HG03460 (cell line): ENCODE results near the gene C1R.
"Not testable (repeated sequence)": the region's sequence is repeated elsewhere in the genome, so short reads cannot be mapped to it uniquely, and the experiment has no call there.

Source experiments
- ATAC-seq: cut with Tn5 transposase; IDR thresholded peaks from one replicate; pipeline ENCODE4 v1.9.1; 2021; ENCODE audit not compliant: unreplicated experiment

Gene C1R

GRCh38 chr12:7069386-7069785, 22.9 kb downstream of the C1R start:
- no peak for ATAC-seq

- ATAC-seq = no peak
Observed at GRCh38 chr12:7068994-7069346, 23.3 kb downstream of the C1R start.

- ATAC-seq = no peak
Observed at GRCh38 chr12:7068240-7068993, 23.8 kb downstream of the C1R start.

GRCh38 chr12:7067096-7067495, 25.1 kb downstream of the C1R start:
- no peak for ATAC-seq

GRCh38 chr12:7066596-7066995, 25.6 kb downstream of the C1R start:
- ATAC-seq = no peak

- no peak for ATAC-seq
Observed at GRCh38 chr12:7065073-7065623, 27.1 kb downstream of the C1R start.

- ATAC-seq = no peak
Observed at GRCh38 chr12:7064516-7064915, 27.7 kb downstream of the C1R start.

GRCh38 chr12:7061596-7061995, 30.6 kb downstream of the C1R start:
- no peak for ATAC-seq

- no peak for ATAC-seq
Observed at GRCh38 chr12:7061138-7061537, 31.1 kb downstream of the C1R start.

- ATAC-seq = no peak
Observed at GRCh38 chr12:7060353-7060954, 31.8 kb downstream of the C1R start, which contains the start of gene C1S. Gene C1S, plus strand, starts transcription at chr12:7060718. Its CDS starts 1,195 bp downstream, at chr12:7061913.

- ATAC-seq = no peak
Observed at GRCh38 chr12:7059780-7060179, 32.5 kb downstream of the C1R start.

- ATAC-seq = no peak
Observed at GRCh38 chr12:7058850-7059395, 33.3 kb downstream of the C1R start.

- no peak for ATAC-seq
Observed at GRCh38 chr12:7058163-7058845, 33.9 kb downstream of the C1R start.

GRCh38 chr12:7055736-7056135, 36.5 kb downstream of the C1R start:
- not testable (repeated sequence) for ATAC-seq

- no peak for ATAC-seq
Observed at GRCh38 chr12:7054925-7055324, 37.3 kb downstream of the C1R start.

- not testable (repeated sequence) for ATAC-seq
Observed at GRCh38 chr12:7049973-7050372, 42.3 kb downstream of the C1R start.

- not testable (repeated sequence) for ATAC-seq
Observed at GRCh38 chr12:7049445-7049951, 42.7 kb downstream of the C1R start.

- no peak for ATAC-seq
Observed at GRCh38 chr12:7047306-7047705, 44.9 kb downstream of the C1R start.

- ATAC-seq = no peak
Observed at GRCh38 chr12:7046383-7047105, 45.7 kb downstream of the C1R start.

- ATAC-seq = no peak
Observed at GRCh38 chr12:7045913-7046312, 46.3 kb downstream of the C1R start.

- no peak for ATAC-seq
Observed at GRCh38 chr12:7042842-7043241, 49.4 kb downstream of the C1R start.
